Hindlimb muscle (tissue), 1 donor: ENCODE data around the gene CLEC16A. TPM values are rescaled to one million over a fixed set of nuclear protein-coding genes. Genes with fewer than 3 reads are reported as not detected.
"Not testable (repeated sequence)": the region's sequence is repeated elsewhere in the genome, so short reads cannot be mapped to it uniquely, and the experiment has no call there.

Experiments
- DNase-seq: peaks from one replicate; pipeline ENCODE4 v3.0.0-alpha.2; 2013
- polyA plus RNA-seq: library from polyadenylated mRNA; unstranded; fragments of 120-200 nt; gene quantifications from one replicate; pipeline ENCODE4 v1.2.1, GENCODE V29; 2013; ENCODE audit not compliant: insufficient read length

CLEC16A gene
- polyA plus RNA-seq, 1 donor = 19.1 TPM

DNA sequence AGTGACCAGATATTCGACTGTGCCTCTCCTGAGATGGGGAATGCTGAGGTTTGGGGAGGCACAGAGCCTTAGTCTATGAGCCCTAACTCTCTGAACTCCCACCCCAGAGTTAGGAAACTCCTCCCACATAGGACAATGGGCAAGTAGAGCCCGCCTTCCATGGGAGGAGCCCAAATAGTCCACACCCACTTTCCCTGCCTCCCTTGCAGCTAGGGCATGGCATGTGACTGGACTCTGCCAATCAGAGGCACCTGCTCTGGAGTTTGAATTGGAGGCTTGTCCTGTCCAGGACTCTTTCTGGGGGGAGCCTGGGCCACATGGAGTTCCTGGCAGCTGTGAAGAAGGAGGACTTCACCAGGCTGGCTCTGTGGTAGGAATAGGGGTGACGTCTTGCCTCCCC is 263.3 kb downstream of the CLEC16A start:
- no peak for DNase-seq

DNA sequence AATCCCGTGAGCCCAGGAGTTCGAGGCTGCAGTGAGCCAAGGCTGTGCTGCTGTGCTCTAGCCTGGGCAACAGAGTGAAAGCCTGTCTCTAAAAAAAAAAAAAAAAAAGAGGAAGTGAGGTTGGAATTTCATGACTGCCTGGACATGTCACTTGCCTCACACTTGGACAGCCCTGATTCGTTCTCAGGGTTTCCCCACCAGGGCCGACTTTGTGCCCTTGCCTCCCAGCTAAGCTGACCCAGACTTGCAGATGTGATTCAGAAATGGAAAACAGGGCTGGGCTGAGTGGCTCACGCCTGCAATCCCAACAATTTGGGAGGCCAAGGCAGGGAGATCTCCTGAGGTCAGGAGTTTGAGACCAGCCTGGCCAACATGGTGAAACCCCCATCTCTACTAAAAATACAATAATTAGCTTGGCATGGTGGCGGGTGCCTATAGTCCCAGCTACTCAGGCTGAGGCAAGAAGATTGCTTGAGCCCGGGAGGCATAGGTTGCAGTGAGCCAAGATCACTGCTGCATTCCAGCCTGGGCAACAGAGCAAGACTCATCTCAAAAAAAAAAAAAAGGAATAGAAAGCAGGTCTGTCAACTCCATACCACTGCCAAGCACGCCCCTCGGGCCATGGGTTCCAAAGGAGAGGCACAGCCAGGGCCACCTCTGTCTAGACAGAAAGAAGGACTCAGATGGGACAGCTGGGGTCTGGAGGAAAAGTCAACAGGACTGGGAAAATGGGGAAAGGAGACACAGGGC is 264.7 kb downstream of the CLEC16A start:
- DNase-seq = no peak

DNA sequence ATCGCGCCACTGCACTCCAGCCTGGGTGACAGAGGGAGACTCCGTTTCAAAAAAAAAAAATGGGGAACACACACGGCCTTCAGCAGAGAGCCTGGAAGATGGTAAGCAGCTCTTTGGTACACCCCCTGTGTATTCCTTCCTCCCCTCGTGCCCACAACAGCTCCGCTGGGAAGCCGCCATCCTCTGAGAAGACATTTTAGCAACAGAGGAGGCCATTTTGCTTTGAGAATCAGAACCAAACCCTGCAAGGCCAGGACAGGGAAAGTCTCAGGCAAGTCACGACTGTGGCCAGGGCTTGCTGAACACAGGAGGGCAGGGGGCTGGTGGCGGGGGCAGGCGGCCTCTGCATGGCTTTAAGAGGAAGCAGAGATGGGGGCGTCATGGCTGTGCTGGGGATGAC is 265.9 kb downstream of the CLEC16A start:
- DNase-seq = no peak

DNA sequence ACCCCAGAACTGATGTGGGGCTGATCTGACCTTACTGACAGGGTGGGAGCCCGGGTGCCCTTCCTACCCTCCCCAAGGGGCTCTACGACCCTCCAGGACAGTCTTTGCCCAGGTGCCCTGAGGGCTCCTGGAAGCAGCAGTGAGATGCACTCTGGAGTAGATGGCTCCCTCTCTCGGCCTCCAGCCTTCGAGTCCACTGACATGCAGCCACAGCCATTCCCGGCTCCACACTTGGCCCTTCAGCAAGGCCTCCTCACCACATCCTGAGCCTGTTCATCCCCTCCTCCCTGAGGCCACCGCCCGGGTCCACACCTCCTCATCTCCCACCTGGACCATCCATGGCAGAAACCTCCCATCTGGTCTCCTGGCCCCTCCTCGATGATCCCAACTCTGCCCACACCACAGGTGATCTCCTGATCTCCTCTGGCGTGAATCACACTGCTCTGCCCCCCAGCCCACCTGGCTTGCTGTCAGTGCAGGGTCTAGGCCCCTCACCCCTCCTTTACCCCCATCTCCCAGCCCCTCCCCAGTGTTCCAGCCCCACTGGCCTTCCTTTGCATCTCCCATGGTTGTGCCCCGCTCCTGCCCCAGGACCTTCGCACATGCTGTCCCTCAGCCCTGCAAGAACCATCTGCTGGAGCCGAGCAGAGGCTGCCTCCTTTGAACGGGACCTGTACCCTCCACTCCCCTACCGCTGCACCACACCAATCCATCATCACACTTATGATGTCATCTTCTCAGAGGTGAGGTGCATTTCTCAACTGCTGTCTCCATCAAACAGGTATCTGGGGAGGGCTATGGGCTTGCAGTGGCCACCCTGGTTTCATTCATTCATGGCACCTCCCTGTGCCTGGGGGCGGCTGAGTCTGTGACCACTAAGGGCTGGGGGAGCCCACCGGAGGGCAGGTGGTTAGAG is 267.0 kb downstream of the CLEC16A start:
- no peak for DNase-seq

DNA sequence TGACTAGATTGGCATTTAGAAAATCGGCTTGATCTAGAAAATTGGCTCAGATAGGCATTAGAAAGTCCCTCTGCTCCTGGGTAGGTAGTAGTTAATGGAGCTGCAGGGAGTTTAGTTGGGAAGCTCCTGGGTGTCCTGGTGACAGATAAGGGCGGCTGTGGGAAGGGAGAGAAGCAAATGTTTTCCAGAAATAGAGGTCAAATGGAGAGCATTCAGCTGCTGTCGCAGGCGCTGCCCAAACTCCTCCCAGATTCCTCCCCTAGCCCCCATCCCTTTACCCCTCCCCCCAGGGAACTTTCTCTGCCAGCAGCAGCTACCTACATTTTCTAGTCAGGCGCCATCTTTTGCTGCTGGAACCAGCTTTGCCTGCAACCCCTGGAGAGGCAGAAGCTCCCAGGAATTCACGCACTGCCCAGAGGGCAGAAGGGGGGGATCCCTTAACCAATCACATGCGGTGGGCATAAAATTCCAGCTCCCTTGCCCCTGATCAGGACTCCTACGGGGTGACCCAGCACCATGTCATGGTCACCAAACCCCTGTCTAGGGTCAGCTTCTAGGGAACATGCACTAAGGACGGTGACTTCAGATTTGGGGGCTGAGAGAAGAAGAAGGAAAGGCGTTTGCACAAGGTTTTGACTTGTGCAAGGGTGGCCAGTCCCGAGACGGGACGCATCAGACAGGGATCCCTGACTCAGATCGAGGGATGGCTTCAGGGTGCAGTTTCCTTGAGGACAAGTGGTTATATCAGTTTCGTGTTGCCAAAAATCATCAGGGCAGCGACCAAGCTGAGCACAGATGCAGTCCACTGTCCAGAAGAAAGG is 267.8 kb downstream of the CLEC16A start:
- no peak for DNase-seq

DNA sequence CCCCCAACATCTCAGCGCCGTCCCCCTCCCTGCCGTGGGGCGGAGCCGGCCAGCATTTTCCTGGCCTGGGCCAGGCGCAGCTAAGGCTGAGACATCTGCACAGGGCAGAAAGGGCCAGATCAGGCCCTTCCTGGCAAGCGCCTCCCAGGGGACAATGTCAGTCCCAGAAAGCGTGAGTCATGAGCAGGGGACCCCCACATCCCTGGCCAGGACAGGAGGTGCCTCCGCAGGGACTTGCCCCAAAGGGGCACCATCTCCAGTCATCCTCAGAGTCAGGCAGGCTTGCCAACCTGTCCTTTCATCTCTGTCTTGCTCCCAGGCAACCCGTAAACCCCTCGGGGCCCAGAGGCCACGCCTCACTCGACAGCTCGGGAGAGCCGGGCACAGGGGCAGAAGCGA is 268.4 kb downstream of the CLEC16A start:
- DNase-seq = no peak

DNA sequence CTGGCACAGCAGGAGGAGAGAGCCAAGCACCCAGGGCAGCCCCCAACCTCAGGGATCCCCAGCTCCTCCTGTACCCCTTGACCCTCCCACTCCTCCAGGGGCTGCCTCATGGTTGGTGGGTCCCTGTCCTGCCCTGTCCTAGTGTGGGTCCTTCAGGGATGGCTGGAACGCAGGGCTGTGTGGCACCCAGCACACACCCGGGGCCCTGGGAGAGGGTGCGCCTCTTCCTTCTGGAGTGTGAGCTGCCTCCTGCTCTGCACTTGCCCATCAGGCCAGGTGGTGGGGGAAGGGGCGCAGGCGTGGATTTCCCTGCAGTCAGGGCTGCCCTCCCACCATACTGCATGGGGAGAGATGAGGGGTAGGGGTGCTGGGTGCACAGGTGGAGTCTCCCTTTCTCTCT is 269.0 kb downstream of the CLEC16A start:
- no peak for DNase-seq

DNA sequence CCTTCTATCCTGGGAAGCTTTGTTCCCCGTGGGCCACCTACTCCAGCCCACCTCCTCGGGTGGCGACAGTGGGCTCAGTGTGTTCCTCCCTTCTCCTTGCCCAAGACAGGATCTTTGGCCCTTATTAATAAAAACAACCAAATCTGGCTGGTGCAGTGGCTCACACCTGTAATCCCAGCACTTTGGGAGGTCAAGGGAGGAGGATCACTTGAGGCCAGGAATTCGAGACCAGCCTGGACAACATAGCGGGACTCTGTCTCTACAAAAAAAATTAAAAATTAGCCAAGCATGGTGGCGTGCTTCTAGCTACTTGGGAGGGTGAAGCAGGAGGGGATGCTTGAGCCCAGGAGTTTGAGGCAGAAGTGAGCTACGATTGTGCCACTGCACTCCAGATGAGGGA is 269.4 kb downstream of the CLEC16A start:
- DNase-seq = no peak

DNA sequence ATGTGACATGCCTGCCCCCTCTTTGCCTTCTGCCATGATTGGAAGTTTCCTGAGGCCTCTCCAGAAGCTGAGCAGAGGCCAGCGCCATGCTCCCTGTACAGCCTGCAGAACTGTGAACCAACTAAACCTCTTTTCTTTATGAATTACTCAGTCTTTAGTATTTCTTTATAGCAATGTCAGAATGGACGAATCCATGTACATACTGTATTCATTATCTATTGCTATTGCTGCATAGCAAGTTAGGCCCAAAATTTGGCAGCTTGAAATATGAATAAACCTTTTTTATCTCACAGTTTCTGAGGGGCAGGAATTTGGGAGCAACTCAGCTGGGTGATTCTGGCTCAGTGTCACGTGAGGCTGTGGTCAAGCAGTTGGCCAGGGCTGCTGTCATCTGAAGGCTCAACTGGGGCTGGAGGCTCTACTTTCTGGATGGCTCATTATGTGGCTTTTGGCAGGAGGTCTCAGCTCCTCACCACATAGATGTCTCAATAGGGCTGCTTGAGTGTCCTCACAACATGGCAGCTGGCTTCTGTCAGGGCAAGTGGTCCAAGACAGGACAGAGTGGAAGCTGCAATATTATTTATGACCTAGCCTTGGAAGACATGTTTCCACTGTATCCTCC is 271.7 kb downstream of the CLEC16A start:
- no peak for DNase-seq

DNA sequence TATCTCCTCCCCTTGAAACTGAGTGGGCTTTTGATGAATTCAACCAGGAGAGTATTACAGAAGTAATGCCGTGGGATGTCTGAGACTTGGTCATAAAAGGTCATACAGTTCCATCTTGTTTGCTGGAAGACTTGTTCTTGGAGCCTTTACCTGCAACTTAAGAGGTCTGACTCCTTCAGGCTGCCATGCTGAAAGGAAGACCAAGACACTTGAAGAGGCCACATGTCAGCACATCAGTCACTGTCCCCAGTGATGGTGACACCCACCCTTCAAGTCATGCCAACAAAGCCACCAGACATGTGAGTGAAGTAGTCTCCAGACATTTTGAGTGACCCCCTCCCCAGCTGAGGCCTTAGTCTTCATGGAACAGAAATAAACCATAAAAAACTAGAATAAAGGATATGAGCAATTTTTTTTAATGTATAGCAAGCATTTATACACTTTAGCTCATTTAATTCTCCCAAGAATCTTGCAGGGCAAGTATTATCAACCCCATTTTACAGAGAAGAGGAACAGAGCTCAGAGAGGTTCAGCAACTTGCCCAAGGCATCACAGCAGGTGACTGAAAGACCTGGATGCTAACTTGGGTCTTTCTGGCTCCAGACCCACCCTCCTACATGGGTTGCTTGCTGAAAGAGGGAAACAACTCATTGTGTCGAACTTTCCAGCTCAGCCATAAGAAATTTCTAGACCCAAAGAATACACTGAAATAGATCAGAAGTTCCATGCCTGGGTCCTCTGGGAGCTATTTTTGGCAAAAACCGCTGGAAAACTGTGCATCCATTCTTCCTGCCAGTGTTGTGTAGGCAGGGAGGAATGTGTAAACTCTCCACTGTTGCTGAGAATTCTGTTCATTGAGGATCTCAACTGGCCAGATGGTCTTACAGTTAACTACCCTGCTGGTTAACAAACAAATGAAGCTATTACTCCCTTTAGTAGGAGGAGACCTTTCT is 273.6 kb downstream of the CLEC16A start:
- no peak for DNase-seq

DNA sequence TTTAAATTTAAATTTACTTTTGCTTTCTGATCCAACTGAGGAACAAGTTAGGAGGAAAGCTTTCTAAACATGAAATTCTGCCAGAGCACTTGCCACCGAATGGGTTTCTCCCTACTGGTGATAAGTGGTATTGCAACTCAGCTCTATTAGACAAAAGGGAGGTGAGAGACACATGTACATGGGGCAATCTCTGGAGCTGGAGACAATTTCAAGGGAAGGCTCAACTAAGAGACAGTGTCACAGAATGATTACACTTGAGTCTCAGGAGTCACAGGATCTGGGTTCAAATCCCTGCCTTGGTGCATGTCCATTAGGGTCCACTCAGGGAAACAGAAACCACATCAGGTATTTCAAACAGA is 274.2 kb downstream of the CLEC16A start:
- no peak for DNase-seq

DNA sequence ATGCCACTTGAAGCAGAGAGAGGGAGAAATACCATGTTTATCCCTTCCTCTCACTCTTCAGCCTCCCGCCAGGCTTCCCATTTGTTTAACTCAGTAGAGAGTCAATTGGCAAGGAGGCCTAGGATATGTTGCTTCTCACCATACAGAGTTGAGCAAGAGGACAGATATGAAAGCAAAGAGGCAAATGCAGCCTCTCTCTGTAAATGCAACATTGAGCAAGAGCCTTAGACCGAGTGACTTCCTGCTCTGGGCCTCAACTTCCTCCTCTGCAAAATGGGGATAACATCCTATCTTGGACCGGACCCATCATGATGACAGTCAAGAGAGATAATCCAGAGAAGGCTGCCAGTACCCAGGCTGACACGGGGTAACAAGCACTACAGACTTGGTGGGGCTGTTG is 274.8 kb downstream of the CLEC16A start:
- no peak for DNase-seq

DNA sequence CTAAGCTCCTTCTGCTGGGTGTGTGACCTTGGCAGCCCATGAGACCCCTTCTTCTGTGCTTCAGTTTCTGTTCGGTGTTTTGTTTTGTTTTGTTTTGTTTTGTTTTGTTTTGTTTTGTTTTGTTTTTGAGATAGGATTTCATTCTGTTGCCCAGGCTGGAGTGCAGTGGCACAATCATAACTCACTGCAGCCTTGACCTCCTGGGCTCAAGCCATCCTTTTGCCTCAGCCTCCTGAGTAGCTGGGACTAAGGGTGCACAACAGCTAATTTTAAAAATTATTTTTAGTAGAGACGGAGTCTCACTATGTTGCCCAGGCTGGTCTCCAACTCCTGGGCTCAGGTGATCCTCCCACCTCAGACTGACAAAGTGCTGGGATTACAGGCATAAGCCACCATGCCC is 276.1 kb downstream of the CLEC16A start:
- not testable (repeated sequence) for DNase-seq

DNA sequence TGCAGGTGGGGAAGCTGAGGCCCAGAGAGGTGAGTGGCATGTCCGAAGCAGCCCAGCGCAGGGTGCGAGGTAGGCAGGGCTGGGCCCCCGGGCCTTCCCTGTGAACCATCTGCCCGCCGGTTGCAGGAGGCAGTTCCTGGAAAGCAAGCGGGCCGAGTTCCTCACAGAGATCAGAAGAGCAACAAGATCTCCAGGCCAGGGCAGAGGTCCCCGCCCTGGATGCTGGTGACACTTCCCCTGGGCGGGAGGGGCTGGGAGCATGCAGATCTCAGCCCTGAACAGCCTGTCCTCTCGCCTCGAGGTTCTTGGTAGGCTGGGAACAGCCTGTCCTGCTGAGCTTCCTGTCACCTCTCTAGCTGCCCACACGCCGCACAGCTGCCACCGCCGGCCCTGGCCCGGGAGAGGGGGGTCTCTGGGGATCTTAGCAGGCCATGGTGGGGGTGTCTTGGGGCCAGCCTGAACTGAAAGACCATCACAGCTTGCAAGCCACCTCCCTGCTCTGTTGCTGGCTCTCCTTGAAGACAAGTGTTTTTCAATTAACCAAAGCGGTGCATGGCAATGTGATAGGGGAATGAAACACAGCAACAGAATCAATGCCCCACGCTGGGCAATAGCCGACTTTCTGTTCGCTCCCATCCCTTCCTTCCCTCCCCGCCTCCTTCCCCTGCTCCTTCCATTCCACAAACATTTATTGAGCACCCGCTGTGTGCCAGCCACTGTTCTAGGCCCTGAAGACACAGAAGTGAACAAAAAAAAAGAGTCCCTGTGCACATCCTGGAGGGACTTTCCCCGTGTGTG is 279.9 kb downstream of the CLEC16A start:
- no peak for DNase-seq

DNA sequence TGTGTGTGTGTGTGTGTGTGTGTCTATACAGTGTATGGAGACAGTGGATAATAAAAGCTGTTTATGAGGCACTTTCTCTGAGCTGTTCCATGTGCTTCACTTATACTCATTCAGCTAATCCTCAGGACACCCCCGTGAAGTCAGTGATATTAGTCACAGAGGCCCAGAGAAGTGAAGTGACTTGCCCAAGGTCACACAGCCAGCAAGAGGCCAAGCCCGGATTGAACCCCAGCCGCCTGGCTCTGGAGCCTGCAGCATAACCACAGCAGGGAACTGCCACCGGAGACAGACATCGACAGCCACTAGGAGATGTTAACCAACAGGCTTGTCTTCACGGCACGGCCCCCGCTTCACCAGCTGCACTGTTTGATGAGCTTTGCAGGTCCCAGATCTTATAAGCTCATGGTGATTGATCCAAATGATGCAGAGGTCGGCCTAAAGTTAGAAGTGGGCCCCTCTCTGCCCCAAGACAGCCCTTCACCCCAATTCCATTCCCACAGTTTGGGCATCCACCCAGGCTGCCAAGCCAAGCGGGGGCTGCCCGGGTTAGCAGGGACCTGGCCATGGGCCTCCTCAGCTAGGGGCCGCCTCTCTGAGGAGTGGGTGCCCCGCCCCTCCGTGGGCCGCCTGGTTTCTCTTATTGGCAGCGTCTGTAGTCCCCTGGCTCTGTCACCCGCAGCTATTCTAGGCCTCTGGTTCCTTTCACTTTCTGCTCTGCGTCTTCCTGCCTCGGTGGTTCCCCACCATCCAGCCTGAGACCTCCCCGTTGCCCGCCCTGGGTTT is 280.7 kb downstream of the CLEC16A start:
- no peak for DNase-seq

DNA sequence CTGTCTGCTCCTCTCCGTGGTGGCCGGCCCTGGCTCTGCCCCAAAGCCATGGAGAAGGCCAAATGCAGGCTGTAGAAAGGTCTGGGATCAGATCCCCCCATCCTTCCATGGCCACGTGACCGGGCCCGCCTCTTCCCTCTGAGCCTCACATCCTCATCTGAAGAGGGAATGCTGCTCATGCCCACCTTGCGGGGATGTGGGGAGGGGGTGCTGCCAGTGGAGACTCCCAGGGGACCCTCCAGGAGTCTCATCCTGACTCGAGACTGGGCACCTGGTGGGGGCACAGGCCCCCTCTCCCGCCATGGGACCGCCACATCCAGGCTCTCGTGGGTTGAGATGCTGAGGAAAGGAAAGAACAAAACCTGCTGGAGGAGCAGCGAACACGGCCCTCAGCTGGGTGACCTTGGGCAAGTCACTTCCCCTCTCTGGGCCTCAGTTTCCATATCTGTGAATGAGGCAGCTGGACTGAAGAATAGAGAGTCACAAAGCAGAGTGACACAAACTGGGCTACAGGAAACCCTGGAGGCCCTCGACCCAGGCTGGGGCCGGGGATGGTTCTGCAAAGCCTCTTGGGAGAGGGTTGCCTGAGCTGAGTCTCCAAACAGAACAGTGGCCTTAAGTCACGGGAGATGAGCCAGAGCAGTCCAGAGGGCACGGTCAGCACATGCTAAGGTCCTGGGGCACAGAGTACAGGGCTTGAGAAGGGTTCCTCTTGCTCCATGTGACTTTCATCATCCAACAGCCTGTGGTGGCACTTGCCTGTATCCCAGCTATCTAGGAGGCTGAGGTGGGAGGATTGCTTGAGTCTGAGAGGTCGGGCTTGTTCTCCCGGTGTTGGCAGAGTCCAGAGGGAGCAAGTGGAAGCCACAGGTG is 281.5 kb downstream of the CLEC16A start:
- DNase-seq = no peak

DNA sequence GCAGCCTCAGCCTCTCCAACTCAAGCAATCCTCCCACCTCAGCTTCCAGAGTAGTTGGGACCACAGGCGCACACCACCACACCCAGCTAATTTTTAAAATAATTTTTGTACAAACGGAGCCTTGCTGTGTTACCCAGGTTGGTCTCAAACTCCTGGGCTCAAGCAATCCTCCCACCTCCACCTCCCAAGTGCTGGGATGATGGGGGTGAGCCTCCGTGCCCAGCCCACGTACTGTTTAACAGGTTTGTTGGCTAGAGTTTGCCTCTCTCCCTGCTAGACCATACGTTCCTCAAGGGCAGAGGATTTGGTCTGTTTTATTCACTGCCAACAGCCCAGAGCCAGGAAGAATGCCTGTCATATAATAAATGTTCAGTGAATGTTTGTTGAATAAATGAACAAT is 285.1 kb downstream of the CLEC16A start:
- DNase-seq = no peak

DNA sequence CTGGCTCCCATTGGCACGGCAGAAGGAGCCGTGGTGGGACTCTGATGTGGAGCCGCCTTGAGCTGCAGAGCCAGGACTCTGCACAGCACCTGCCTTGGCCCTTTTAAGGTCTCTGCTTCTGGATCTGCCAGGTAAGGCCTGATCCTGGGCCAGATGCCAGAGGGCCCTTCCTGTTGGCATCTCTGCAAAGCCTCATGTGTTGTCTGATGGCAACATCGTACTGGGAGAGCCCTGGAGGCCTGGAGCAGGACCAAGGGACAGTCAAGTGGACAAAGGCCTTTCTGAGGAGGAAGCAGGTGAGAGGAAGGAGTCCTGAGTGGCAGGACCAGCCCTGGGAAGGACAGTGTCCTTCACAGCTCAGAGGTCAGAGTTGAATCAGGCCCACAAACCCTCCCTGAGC is 285.5 kb downstream of the CLEC16A start:
- DNase-seq = no peak
